ENCODE data around the gene ISCA2.

ISCA2 gene

DNA sequence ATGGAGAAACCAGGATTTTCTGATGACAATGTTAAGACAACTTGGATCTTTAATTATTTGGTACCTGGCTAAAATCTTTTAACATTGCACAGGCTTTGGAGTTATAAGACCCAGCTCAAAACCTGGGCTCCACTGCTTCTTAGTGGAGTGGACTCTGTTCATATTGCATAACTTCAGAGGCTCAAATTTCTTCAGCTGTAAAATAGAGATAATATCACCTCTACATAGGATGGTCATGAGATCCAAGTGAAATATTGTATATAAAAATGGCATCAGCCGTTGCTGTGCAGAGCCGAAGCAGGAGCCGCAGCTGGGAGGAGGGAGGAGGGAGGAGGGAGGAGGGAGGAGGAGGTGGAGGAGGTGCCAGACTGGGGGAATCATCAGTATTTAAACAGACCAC lies 11.0 kb upstream of the ISCA2 start:
- Histone ChIP-seq H3K4me1 (ENCODE audit: low read length) (no peaks in the 10 kb centered on the region), H3K27me3 (ENCODE audit: low read depth, low read length) (no peaks in the 10 kb centered on the region), H3K79me2 (ENCODE audit: low read length) (no peaks in the 10 kb centered on the region), H3K27ac (ENCODE audit: low read length) (no peak overlapping the region), H3K36me3 (replicated peaks; ENCODE audit: low read depth, low read length) (peaks cover 14% of the 10 kb centered on the region), H3K9ac (ENCODE audit: low read length) (no peak overlapping the region), H3K4me2 (ENCODE audit: low read length) (no peak overlapping the region), H3K9me3 (ENCODE audit: insufficient read depth, low read length) (no peaks in the 10 kb centered on the region), H3K4me3 (ENCODE audit: low read length) (no peak overlapping the region), H4K20me1 (ENCODE audit: insufficient read depth, low read length) (no peaks in the 10 kb centered on the region), H2AFZ (ENCODE audit: low read depth, low read length) (no peak overlapping the region)
- TF ChIP-seq, protein P1, sequence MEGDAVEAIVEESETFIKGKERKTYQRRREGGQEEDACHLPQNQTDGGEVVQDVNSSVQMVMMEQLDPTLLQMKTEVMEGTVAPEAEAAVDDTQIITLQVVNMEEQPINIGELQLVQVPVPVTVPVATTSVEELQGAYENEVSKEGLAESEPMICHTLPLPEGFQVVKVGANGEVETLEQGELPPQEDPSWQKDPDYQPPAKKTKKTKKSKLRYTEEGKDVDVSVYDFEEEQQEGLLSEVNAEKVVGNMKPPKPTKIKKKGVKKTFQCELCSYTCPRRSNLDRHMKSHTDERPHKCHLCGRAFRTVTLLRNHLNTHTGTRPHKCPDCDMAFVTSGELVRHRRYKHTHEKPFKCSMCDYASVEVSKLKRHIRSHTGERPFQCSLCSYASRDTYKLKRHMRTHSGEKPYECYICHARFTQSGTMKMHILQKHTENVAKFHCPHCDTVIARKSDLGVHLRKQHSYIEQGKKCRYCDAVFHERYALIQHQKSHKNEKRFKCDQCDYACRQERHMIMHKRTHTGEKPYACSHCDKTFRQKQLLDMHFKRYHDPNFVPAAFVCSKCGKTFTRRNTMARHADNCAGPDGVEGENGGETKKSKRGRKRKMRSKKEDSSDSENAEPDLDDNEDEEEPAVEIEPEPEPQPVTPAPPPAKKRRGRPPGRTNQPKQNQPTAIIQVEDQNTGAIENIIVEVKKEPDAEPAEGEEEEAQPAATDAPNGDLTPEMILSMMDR (IDR thresholded peaks at IDR 0.05; ENCODE audit: low read depth, low read length) = no peak
- no peak for TF ChIP-seq EZH2phosphoT487 (IDR thresholded peaks at IDR 0.05; ENCODE audit: low read depth)

DNA sequence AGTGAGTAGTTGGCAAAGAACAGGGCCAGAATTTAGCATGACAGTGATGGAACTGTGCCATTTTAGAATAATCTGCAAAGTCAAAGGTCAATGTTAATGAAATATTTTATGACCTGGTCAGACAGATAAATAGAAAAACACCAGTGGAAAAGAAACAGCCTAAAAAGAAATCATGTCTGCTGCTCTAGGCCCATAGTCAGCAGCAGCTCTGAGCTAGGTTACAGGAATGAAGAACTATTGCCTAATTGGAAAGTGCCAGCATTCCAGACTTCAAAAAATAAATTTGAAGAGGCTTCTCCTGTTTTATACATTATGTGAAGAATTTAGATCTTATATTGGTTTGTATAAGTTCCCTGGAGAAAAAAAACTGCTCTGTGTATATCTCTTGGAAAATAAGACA lies 10.2 kb upstream of the ISCA2 start:
- no peak overlapping the region for H3K9ac ChIP-seq (ENCODE audit: low read length)
- H3K4me2 ChIP-seq (ENCODE audit: low read length) = no peak overlapping the region
- no peaks in the 10 kb centered on the region for H3K79me2 ChIP-seq (ENCODE audit: low read length)
- no peaks in the 10 kb centered on the region for H3K9me3 ChIP-seq (ENCODE audit: insufficient read depth, low read length)
- no peaks in the 10 kb centered on the region for H4K20me1 ChIP-seq (ENCODE audit: insufficient read depth, low read length)
- peaks cover 18% of the 10 kb centered on the region for H3K36me3 ChIP-seq (replicated peaks; ENCODE audit: low read depth, low read length)
- H3K27ac ChIP-seq (ENCODE audit: low read length) = no peak overlapping the region
- H3K27me3 ChIP-seq (ENCODE audit: low read depth, low read length) = no peaks in the 10 kb centered on the region
- H3K4me1 ChIP-seq (ENCODE audit: low read length) = no peaks in the 10 kb centered on the region
- TF ChIP-seq, protein P1 (IDR thresholded peaks at IDR 0.05; ENCODE audit: low read depth, low read length) = no peak
- no peak for TF ChIP-seq EZH2phosphoT487 (IDR thresholded peaks at IDR 0.05; ENCODE audit: low read depth)
- H3K4me3 ChIP-seq (ENCODE audit: low read length) = no peak overlapping the region
- no peak overlapping the region for H2AFZ ChIP-seq (ENCODE audit: low read depth, low read length)

DNA sequence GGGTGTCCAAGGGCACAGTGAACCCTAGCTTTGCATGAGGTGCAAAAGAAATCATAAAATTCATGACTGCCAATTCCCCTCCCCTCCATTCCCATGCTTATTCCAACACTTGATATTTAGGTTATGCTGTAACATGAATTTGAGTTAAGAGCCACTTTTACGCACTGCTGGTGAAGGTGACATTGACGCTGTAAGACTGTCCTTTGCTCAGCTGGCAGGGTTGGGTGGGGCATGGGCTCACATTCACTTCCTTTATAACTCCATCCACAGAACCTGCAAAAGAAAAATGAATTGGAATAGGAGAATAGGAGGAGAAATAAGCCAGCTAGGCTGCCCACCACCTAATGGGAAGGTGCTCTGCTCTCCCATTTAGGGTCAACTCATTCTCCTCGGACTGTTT lies 7.4 kb upstream of the ISCA2 start:
- peaks cover 7% of the 10 kb centered on the region for H3K36me3 ChIP-seq (replicated peaks; ENCODE audit: low read depth, low read length)
- no peaks in the 10 kb centered on the region for H3K9me3 ChIP-seq (ENCODE audit: insufficient read depth, low read length)
- peaks cover 12% of the 10 kb centered on the region for H3K4me1 ChIP-seq (ENCODE audit: low read length)
- no peak overlapping the region for H3K4me3 ChIP-seq (ENCODE audit: low read length)
- H2AFZ ChIP-seq (ENCODE audit: low read depth, low read length) = no peak overlapping the region
- no peaks in the 10 kb centered on the region for H3K79me2 ChIP-seq (ENCODE audit: low read length)
- H3K9ac ChIP-seq (ENCODE audit: low read length) = no peak overlapping the region
- no peak for TF ChIP-seq EZH2phosphoT487 (IDR thresholded peaks at IDR 0.05; ENCODE audit: low read depth)
- TF ChIP-seq, protein P1 (IDR thresholded peaks at IDR 0.05; ENCODE audit: low read depth, low read length) = no peak
- H3K27me3 ChIP-seq (ENCODE audit: low read depth, low read length) = no peaks in the 10 kb centered on the region
- H4K20me1 ChIP-seq (ENCODE audit: insufficient read depth, low read length) = 0 out of 2 replicates have a peak, but pooled peaks cover 3% of the 10 kb centered on the region
- no peak overlapping the region for H3K27ac ChIP-seq (ENCODE audit: low read length)
- no peak overlapping the region for H3K4me2 ChIP-seq (ENCODE audit: low read length)

DNA sequence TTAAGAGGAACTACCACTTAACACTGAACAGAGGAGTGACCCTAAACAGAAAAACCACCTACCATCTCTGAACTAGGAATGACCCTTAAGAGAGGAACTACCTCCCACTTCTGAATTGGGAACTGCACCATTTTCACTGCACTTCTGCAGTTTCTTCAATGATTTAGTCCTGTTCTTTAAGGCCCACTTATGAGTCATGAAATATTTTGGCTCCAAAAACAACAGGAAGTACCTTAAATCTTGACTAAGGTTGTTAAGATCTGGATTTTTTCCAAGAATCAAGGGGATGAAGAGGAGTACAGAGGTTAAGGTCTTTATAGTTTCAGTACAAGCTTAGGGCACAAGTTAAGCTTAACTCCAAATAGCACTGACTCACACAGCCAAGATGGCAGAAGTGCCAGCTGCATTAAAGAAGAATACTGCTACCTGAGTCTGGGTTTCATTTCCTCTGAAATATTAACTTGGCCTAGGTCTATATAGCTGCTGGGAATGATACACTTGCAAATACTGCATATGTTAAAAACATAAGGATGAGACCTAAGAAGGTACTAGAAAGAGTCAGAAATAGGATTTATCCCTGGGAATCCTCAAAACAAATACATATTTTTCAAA lies 4.7 kb upstream of the ISCA2 start:
- Histone ChIP-seq H3K4me1 (ENCODE audit: low read length) (peaks cover 16% of the 10 kb centered on the region), H3K4me2 (ENCODE audit: low read length) (peak overlapping the region; percentile 52), H3K36me3 (replicated peaks; ENCODE audit: low read depth, low read length) (peaks cover 7% of the 10 kb centered on the region), H3K27me3 (ENCODE audit: low read depth, low read length) (no peaks in the 10 kb centered on the region), H3K9me3 (ENCODE audit: insufficient read depth, low read length) (no peaks in the 10 kb centered on the region), H3K4me3 (ENCODE audit: low read length) (no peak overlapping the region), H4K20me1 (ENCODE audit: insufficient read depth, low read length) (0 out of 2 replicates have a peak, but pooled peaks cover 3% of the 10 kb centered on the region), H2AFZ (ENCODE audit: low read depth, low read length) (no peak overlapping the region), H3K79me2 (ENCODE audit: low read length) (peaks cover under 1% of the 10 kb centered on the region; the same call in 1 of the 2 replicates), H3K27ac (ENCODE audit: low read length) (peak overlapping the region; percentile 58), H3K9ac (ENCODE audit: low read length) (no peak overlapping the region)
- TF ChIP-seq, protein P1 (IDR thresholded peaks at IDR 0.05; ENCODE audit: low read depth, low read length) = no peak
- no peak for TF ChIP-seq EZH2phosphoT487 (IDR thresholded peaks at IDR 0.05; ENCODE audit: low read depth)

Data from OCI-LY3 (cell line).